ENCODE measurements around the gene TBPL2.
A peak's percentile ranks its signal among the peaks of the same experiment; 100 is the strongest.
"Not testable (repeated sequence)": the region's sequence is repeated elsewhere in the genome, so short reads cannot be mapped to it uniquely, and the experiment has no call there.

The TBPL2 gene

GRCh38 chr14:55440385-55440784 lies at the start of gene TBPL2:
TBPL2 (minus strand) TSS chr14:55440616; CDS start chr14:55440449, 167 bp downstream.
- DNase-seq (ENCODE audit: low spot score): no peak

- DNase-seq (ENCODE audit: low spot score): no peak
Measured at GRCh38 chr14:55488204-55488603, 47.8 kb upstream of the TBPL2 start.

DNA sequence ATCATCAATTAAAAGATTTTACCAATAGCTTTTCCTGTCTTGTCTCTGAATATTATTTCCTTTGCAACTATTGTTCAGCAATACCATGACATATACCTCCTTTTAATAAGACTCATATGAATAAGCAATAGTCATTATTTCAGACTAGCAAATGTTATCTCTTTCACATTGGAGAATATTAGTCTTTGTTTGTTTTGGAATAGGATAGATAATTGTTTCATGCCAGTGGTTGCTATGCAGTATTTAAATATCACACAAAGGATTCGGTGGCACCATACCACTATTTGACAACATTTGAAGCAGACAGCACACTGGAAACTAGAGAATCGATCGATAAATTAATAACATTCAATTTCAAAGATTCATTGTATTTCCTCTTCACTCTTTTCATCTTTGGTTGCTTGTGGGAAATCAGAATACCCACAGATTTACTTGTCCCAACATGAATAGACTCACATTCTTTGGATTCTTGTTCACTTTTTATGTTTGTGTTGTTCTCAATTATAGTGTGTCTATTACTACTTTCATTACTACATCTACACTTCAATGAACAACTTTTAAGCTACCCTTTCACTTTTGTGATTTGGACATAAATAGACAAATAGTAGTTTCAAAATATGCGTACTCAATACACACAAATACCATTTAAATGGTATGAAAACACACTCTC lies 42.7 kb upstream of the TBPL2 start:
- no peak for DNase-seq (ENCODE audit: low spot score)

DNA sequence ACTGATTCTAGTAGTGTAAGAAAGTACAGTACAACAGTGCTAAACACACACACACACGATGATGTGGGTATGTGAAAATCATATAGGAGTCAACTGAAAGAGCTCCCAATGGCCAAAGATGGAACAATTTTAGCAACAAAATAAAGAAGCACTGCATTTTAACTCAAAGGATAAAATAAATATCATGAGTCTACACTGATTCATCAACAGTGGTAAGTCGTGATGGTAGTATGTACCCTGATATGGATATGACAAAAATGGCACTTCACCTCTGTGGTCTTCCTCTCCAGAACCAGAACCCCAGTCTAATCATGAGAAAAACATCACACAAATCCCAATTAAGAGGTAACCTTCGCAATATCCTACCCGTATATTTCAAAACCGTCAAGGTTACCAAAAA lies 41.4 kb upstream of the TBPL2 start:
- DNase-seq (ENCODE audit: low spot score): no peak

DNA sequence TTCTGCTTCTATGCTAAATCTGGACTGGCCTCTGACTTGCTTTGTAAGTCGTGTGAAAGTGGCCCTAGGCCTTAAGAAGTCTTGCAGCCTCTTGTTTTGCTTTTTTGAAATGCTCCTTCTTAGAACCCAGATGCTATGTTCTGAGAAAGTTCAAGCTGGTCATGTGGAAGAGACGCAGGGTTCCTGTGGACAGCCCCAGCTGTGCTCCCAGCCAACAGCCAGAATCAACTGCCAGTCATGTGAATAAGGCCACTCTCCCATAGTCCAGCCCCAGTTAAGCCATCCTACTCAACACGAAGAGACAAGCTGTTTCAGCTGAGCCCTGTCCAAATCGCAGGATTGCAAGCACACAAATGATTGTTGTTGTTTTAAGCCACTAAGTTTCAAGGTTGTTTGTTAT lies 37.3 kb upstream of the TBPL2 start:
- no peak for DNase-seq (ENCODE audit: low spot score)

- not testable (repeated sequence) for DNase-seq (ENCODE audit: low spot score)
Measured at GRCh38 chr14:55476448-55476847, 36.0 kb upstream of the TBPL2 start.

GRCh38 chr14:55473786-55474185 lies 33.4 kb upstream of the TBPL2 start:
- DNase-seq (ENCODE audit: low spot score): no peak

GRCh38 chr14:55470025-55470424 lies 29.6 kb upstream of the TBPL2 start:
- DNase-seq (ENCODE audit: low spot score): no peak

DNA sequence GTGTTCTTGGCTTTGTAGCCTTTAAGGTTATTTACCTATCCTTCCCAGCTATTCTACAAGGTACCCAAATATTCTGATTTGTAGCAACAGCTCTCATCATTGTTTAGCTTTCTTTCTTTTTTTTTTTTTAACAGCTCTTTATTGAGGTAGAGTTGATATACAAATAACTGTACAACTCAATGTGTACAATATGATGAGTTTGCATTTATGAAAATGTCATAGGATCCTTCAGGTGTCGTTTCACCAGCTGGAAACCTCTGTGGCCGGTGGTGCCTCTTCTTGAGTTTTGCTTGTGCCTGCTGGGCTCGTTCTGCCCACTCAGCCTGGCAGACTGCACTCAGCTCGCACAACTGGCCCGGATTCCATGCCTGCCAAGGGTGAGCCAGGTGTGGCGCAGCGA lies 26.9 kb upstream of the TBPL2 start:
- DNase-seq (ENCODE audit: low spot score): no peak

DNA sequence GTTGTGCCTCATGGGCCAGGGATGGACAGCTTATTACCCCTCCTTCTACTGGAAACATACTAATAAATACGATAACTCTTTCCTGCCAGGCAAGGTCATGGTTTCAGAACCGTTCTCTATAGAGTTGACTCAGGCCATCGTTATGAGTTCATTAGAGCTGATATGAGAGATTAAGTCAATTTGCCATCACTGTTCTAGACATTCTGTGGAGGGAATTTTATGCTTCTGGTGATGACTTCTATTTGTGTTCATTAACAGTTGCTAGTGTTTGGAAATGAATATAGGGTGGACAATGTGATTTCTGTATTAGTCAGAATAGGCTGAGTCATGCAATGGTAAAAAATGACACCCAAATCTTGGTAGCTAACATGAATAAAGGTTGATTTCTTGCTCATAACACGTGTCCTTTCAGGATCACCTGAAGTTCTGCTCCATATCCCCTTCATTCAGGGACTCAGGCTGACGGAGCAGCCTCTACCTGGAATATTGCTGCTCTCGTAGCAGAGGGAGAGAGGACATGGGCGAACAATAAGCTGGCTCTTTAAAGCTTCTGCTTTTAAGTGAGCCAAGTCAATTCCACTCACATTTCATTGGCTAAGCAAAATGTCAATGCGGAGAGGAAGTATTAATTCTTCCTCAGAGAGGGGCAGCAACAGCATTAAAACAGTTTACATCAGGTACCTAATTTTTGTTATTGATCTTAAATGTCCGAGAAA lies 18.5 kb upstream of the TBPL2 start:
- no peak for DNase-seq (ENCODE audit: low spot score)

GRCh38 chr14:55457496-55457895 lies 17.1 kb upstream of the TBPL2 start:
- no peak for DNase-seq (ENCODE audit: low spot score)

GRCh38 chr14:55456411-55456810 lies 16.0 kb upstream of the TBPL2 start:
- DNase-seq (ENCODE audit: low spot score): not testable (repeated sequence)

DNA sequence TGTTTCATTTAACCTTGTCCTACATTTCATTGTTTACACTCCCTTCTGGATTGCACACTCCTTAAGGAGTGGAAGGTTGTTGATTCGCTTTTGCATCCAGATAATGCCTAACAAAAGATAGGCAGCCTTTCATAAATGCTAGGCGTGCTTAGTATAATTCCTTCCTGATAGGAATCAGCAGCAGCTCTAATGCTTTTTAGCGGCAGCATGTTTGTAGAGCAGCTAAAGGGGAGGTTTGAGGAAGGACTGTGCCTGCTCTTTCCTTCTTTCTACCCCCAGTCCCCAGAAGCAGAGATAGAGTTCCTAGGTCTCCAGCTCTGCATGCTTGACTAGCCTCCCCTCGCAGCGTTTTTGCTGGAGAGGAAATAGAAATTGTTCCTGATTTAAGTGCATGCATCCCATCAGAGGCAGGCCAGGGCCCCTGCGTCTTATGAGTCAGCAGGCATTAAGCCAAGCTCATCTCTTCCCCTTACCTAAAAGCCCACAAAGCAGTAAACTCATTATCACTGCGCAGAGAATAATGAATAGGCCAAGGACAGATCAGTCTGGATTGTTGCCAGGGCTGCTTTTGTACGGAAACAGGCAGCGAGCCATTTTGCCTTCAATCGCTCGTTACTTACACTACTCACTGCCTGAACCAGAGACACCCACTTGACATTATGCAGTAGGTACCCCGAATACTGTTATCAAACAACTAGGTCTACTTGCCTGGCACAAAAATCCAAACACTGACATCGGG lies 14.0 kb upstream of the TBPL2 start:
- peak; percentile 42 for DNase-seq (ENCODE audit: low spot score)

- peak; percentile 37 for DNase-seq (ENCODE audit: low spot score)
Measured at GRCh38 chr14:55451950-55452349, 11.5 kb upstream of the TBPL2 start.

DNA sequence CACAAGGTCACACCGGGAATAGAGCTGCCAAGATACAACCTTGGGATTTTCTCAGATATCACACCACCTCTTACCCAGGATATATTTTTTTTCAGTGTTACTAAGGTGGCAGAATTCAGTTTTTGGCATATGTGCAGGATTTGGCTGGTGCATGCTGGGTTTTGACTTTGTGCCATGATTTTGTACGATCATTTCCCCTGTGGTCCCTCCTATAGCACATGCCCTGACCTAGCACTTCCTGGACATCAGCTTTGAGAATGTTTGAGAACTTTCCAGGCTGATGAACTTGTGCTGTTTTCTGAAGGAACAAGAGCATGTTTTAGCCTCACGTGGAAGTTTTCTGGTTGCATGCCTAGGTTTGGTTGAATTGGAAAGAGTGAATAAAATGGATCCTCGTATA lies 11.0 kb upstream of the TBPL2 start:
- peak; percentile 32 for DNase-seq (ENCODE audit: low spot score)

- DNase-seq (ENCODE audit: low spot score): no peak
Measured at GRCh38 chr14:55450987-55451386, 10.6 kb upstream of the TBPL2 start.

GRCh38 chr14:55450539-55450938 lies 10.1 kb upstream of the TBPL2 start:
- no peak for DNase-seq (ENCODE audit: low spot score)

DNA sequence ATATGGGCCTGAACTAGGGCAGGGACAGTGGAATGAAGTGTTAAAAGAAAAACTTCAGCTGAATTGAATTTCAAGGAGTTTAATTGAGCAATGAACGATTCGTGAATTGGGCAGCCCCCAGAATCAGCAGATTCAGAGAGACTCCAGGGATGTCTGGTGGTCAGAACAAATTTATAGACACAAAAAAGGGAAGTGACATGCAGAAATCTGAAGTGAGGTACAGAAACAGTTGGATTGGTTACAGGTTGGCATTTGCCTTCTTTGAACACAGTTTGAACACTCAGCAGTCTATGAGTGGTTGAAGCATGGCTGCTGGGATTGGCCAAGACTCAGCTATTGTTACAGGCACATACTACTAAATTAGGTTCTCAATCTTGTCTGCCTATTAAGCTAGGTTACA lies 9.7 kb upstream of the TBPL2 start:
- no peak for DNase-seq (ENCODE audit: low spot score)

GRCh38 chr14:55449116-55449515 lies 8.7 kb upstream of the TBPL2 start:
- DNase-seq (ENCODE audit: low spot score): no peak

DNA sequence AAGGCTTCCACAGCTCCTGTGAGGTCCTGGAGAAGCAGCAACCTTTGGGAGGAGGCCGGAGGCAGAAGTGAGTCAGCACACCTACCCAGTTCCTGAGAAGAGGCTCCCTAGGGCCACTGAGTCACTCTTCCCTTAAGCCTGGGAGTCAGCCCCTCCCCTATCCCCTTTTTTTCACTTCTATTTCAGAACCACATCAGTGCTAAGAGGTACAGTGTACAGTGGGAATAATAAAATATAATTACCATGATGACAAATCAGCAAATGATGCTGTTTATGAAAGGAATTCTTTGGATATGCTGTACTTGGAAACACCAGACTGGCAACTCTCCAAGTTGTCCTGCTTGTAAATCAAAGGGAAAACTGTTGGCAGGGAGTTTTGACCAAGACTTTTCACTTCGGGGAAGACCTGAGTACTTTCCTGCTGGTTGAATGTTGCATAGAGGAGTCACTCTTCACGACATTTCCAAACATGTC lies 7.8 kb upstream of the TBPL2 start:
- DNase-seq (ENCODE audit: low spot score): no peak

- DNase-seq (ENCODE audit: low spot score): no peak
Measured at GRCh38 chr14:55446833-55447232, 6.4 kb upstream of the TBPL2 start.

DNA sequence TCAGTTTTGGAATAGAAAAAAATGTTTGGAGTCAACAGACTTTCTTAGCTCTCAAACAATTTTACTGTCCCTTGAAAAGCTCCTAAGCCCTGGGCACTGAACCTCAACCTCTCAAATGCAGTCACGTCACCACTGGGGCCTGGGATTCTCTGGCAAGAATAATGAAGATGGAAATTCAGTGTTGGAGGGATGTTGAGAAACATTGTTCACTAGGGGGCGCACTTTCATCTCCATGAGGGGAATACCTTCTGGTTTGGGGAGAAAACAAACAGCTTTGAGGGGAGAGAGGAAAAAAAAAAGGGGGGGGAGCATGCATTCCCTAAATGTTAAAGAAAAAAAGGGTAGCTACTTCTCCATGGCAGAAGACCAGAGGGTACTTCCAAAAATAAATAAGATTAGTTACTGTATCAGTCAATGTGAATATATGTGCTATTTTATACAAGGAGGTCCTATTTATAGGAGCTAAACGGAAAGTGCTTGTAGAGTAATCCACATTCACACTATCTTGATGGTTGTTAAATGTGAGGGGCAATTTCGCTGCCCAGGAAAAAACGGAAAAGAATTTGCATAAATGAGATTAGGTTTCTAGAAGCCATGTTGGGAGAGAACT lies 5.8 kb upstream of the TBPL2 start:
- peak; percentile 63 for DNase-seq (ENCODE audit: low spot score)

- DNase-seq (ENCODE audit: low spot score): no peak
Measured at GRCh38 chr14:55441286-55441685, 870 bp upstream of the TBPL2 start.

Measured in cerebellar cortex (tissue), 1 donor.